GM04503 (cell line): ENCODE measurements around the gene ZNF821.
"Not testable (repeated sequence)": the region's sequence is repeated elsewhere in the genome, so short reads cannot be mapped to it uniquely, and the experiment has no call there.

ENCODE experiments used
- DNase-seq: peaks from one replicate; pipeline ENCODE4 v3.0.0-alpha.2; 2012; ENCODE audit warnings: low read depth

The ZNF821 gene

GRCh38 chr16:71883849-71884638, at the start of gene ZNF821:
Gene ZNF821, minus strand, starts transcription at chr16:71884182. Its CDS starts 4,236 bp downstream, at chr16:71879946.
- DNase-seq: no peak

GRCh38 chr16:71933017-71933416, 49.0 kb upstream of the ZNF821 start:
- no peak for DNase-seq

- DNase-seq: no peak
Measured at GRCh38 chr16:71931599-71931998, 47.6 kb upstream of the ZNF821 start.

GRCh38 chr16:71931001-71931400, 47.0 kb upstream of the ZNF821 start:
- DNase-seq: no peak

- no peak for DNase-seq
Measured at GRCh38 chr16:71930013-71930563, 46.1 kb upstream of the ZNF821 start.

GRCh38 chr16:71929048-71929447, 45.1 kb upstream of the ZNF821 start:
- DNase-seq: peak; percentile 37

GRCh38 chr16:71927787-71928186, 43.8 kb upstream of the ZNF821 start:
- no peak for DNase-seq

GRCh38 chr16:71927383-71927782, 43.4 kb upstream of the ZNF821 start:
- peak; percentile 80 for DNase-seq

GRCh38 chr16:71924710-71925109, 40.7 kb upstream of the ZNF821 start:
- no peak for DNase-seq

GRCh38 chr16:71923941-71924690, 40.1 kb upstream of the ZNF821 start:
- DNase-seq: no peak

- no peak for DNase-seq
Measured at GRCh38 chr16:71920658-71921057, 36.7 kb upstream of the ZNF821 start.

GRCh38 chr16:71919035-71919434, 35.1 kb upstream of the ZNF821 start:
- DNase-seq: no peak

- DNase-seq: peak; percentile 66
Measured at GRCh38 chr16:71917900-71918299, 33.9 kb upstream of the ZNF821 start.

- no peak for DNase-seq
Measured at GRCh38 chr16:71916397-71916920, 32.5 kb upstream of the ZNF821 start.

- no peak for DNase-seq
Measured at GRCh38 chr16:71915350-71915749, 31.4 kb upstream of the ZNF821 start.

- no peak for DNase-seq
Measured at GRCh38 chr16:71914802-71915201, 30.8 kb upstream of the ZNF821 start.

- DNase-seq: no peak
Measured at GRCh38 chr16:71912534-71913275, 28.7 kb upstream of the ZNF821 start.

- no peak for DNase-seq
Measured at GRCh38 chr16:71911121-71911520, 27.1 kb upstream of the ZNF821 start.

GRCh38 chr16:71905765-71906164, 21.8 kb upstream of the ZNF821 start:
- DNase-seq: not testable (repeated sequence)

- no peak for DNase-seq
Measured at GRCh38 chr16:71904239-71904638, 20.3 kb upstream of the ZNF821 start.

- DNase-seq: no peak
Measured at GRCh38 chr16:71903608-71904007, 19.6 kb upstream of the ZNF821 start.
